ENCODE measurements around the gene BAZ1A. TPM values are rescaled to one million over a fixed set of nuclear protein-coding genes. Genes with fewer than 3 reads are reported as not detected.
"Not testable (repeated sequence)": the region's sequence is repeated elsewhere in the genome, so short reads cannot be mapped to it uniquely, and the experiment has no call there.

The BAZ1A gene
- total RNA-seq, 6 experiments from 2014 or later, result 6.6 to 19.4 (median 14.3) TPM

DNA sequence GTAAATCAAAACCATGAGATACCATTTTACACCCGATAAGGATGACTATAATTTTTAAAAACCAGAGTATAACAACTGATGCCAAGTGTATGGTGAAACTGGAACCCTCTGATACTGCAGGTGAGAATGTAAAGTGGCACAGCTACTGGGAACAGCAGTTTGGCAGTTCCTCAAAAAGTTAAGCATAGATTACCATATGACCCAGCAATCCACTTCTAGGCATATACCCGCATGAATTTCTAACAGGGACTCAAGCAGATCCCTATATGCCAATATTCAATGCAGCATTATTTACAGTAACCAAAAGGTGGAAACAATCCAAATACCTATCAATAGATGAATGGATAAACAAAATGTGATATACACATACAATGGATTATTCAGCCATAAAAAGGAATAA lies 57.4 kb downstream of the BAZ1A start:
- H3K36me3 ChIP-seq, result peaks cover 0 to 5% (median 0%) of the 10 kb centered on the region in 4 donors
- no peaks in the 10 kb centered on the region for H3K9me3 ChIP-seq
- no peak for TF ChIP-seq POLR2A (IDR thresholded peaks at IDR 0.05)
- TF ChIP-seq CTCF (IDR thresholded peaks at IDR 0.05), result no peak
- no peaks in the 10 kb centered on the region for H3K27me3 ChIP-seq
- H3K4me1 ChIP-seq, result no peaks in the 10 kb centered on the region
- no peak overlapping the region for H3K4me3 ChIP-seq
- WGBS (ENCODE audit: insufficient coverage, low coverage, low lambda C conversion rate, missing lambda C conversion rate), result 86% methylated on average over 2 of the region's 2 CpGs
- intact Hi-C loops (cut with DNase I), result no loop called here
- no peak overlapping the region for H3K27ac ChIP-seq
- DNase-seq (no peak), ATAC-seq (no peak)

GRCh38 chr14:34810028-34810427 lies 65.1 kb downstream of the BAZ1A start:
- intact Hi-C loops (cut with DNase I), result no loop called here
- no peak overlapping the region for H3K27ac ChIP-seq
- no peak overlapping the region for H3K4me3 ChIP-seq
- WGBS (ENCODE audit: insufficient coverage, low coverage, low lambda C conversion rate, missing lambda C conversion rate), result 56% methylated on average over 2 of the region's 2 CpGs
- no peak for ATAC-seq
- no peaks in the 10 kb centered on the region for H3K4me1 ChIP-seq
- DNase-seq, result no peak
- TF ChIP-seq POLR2A (IDR thresholded peaks at IDR 0.05), result no peak
- no peak for TF ChIP-seq CTCF (IDR thresholded peaks at IDR 0.05)
- H3K27me3 ChIP-seq, result no peaks in the 10 kb centered on the region
- no peaks in the 10 kb centered on the region for H3K9me3 ChIP-seq
- peaks cover 0 to 19% (median 0%) of the 10 kb centered on the region in 4 donors for H3K36me3 ChIP-seq

- intact Hi-C loops (cut with DNase I), result no loop called here
- WGBS (ENCODE audit: insufficient coverage, low coverage, low lambda C conversion rate, missing lambda C conversion rate), result 88% methylated on average over 3 of the region's 3 CpGs
Observed at GRCh38 chr14:34806257-34806656, 68.9 kb downstream of the BAZ1A start.

DNA sequence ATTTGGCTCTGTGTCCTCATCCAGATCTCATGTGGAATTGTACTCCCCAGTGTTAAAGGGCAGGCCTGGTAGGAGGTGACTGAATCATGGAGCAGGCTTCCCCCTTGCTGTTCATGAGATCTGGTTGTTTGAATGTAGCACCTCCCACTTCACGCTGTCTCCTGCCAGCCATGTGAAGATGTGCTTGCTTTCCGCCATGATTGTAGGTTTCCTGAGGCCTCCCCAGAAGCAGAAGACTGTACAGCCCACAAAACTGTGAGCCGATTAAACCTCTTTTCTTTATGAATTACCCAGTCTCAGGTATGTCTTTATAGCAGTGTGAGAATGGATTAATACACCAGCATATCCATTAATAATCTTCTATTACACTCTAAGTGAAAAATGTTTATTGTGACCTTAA lies 70.2 kb downstream of the BAZ1A start:
- no peaks in the 10 kb centered on the region for H3K27me3 ChIP-seq
- ATAC-seq (no peak), DNase-seq (no peak)
- H3K4me1 ChIP-seq, result no peaks in the 10 kb centered on the region
- WGBS (ENCODE audit: insufficient coverage, low coverage, low lambda C conversion rate, missing lambda C conversion rate), result no CpG with 5 or more reads among the region's 3 CpGs
- peaks cover 0 to 50% (median 4%) of the 10 kb centered on the region in 4 donors for H3K36me3 ChIP-seq
- intact Hi-C loops (cut with DNase I), result no loop called here
- no peaks in the 10 kb centered on the region for H3K9me3 ChIP-seq
- no peak overlapping the region for H3K4me3 ChIP-seq
- no peak for TF ChIP-seq POLR2A (IDR thresholded peaks at IDR 0.05)
- no peak overlapping the region for H3K27ac ChIP-seq

More at GRCh38 chr14:34806257-34806656, 68.9 kb downstream of the BAZ1A start:
- Histone ChIP-seq H3K36me3 (peaks cover 0 to 38% (median 3%) of the 10 kb centered on the region in 4 donors), H3K4me3 (no peak overlapping the region), H3K4me1 (no peaks in the 10 kb centered on the region), H3K27ac (no peak overlapping the region), H3K9me3 (no peaks in the 10 kb centered on the region), H3K27me3 (no peaks in the 10 kb centered on the region)
- no peak for DNase-seq
- no peak for TF ChIP-seq CTCF (IDR thresholded peaks at IDR 0.05)
- TF ChIP-seq POLR2A (IDR thresholded peaks at IDR 0.05), result no peak
- no peak for ATAC-seq

DNA sequence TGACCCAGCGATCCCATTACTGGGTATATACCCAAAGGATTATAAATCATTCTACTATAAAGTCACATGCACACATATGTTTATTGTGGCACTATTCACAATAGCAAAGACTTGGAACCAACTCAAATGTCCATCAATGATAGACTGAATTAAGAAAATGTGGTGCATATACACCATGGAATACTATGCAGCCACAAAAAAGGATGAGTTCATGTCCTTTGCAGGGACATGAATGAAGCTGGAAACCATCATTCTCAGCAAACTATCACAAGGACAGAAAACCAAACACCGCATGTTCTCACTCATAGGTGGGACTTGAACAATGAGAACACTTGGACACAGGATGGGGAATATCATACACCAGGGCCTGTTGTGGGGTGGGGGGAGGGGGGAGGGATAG lies 76.3 kb downstream of the BAZ1A start:
- WGBS (ENCODE audit: insufficient coverage, low coverage, low lambda C conversion rate, missing lambda C conversion rate), result 100% methylated on average over 2 of the region's 2 CpGs
- H3K36me3 ChIP-seq, result peaks cover 0 to 46% (median 6%) of the 10 kb centered on the region in 4 donors
- H3K27ac ChIP-seq; DNase-seq; intact Hi-C loops (cut with DNase I); ATAC-seq; H3K4me3 ChIP-seq; H3K9me3 ChIP-seq; H3K4me1 ChIP-seq; H3K27me3 ChIP-seq: not testable (repeated sequence)
